HG03520 (cell line): ENCODE data around the gene ABAT.
"Not testable (repeated sequence)": the region's sequence is repeated elsewhere in the genome, so short reads cannot be mapped to it uniquely, and the experiment has no call there.

Experiments
- ATAC-seq: cut with Tn5 transposase; IDR thresholded peaks from one replicate; pipeline ENCODE4 v1.9.1; 2021; ENCODE audit warnings: mild to moderate bottlenecking, moderate library complexity; ENCODE audit not compliant: unreplicated experiment

The ABAT gene

GRCh38 chr16:8739151-8739550 lies 64.7 kb downstream of the ABAT start:
- no peak for ATAC-seq

- ATAC-seq = no peak
Measured at GRCh38 chr16:8739989-8740704, 65.7 kb downstream of the ABAT start.

- ATAC-seq = no peak
Measured at GRCh38 chr16:8740775-8741355, 66.4 kb downstream of the ABAT start.

DNA sequence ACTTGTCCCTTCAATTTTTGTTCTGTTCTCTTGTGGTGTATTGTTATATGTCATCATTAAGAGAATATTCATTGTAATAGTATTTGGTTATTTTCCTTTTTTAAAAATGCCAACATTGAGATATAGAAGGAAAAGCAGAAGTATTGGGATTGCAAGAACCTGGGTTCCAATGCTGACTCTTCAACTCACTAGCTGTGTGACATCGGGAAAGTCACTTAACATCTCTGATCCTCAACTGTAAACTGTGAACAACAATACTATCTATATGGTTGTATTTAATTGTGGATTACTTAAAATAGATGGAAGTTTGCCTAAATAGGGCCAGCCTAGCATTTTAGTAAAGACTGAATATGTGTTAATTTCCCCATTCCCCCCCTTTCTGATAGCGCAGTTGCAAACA lies 67.2 kb downstream of the ABAT start:
- no peak for ATAC-seq

- no peak for ATAC-seq
Measured at GRCh38 chr16:8742068-8742467, 67.7 kb downstream of the ABAT start.

DNA sequence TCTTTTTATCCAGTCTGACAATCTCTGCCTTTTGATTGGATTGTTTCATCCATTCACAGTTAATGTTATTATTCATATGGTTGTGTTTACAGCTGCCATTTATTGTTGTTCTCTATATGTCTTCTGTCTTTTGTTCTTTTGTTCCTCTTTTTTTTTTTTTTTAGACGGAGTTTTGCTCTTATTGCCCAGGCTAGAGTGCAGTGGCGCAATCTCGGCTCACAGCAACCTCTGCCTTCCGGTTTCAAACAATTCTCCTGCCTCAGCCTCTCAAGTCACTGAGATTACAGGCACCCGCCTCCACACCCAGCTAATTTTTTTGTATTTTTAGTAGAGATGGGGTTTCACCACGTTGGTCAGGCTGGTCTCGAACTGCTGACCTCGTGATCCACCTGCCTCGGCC lies 74.5 kb downstream of the ABAT start:
- ATAC-seq = not testable (repeated sequence)

GRCh38 chr16:8751481-8752311 lies 77.3 kb downstream of the ABAT start:
- ATAC-seq = no peak

- ATAC-seq = no peak
Measured at GRCh38 chr16:8752706-8753105, 78.3 kb downstream of the ABAT start.

GRCh38 chr16:8753416-8754054 lies 79.1 kb downstream of the ABAT start:
- no peak for ATAC-seq

GRCh38 chr16:8756755-8757154 lies 82.3 kb downstream of the ABAT start:
- no peak for ATAC-seq

GRCh38 chr16:8758022-8758421 lies 83.6 kb downstream of the ABAT start:
- no peak for ATAC-seq

DNA sequence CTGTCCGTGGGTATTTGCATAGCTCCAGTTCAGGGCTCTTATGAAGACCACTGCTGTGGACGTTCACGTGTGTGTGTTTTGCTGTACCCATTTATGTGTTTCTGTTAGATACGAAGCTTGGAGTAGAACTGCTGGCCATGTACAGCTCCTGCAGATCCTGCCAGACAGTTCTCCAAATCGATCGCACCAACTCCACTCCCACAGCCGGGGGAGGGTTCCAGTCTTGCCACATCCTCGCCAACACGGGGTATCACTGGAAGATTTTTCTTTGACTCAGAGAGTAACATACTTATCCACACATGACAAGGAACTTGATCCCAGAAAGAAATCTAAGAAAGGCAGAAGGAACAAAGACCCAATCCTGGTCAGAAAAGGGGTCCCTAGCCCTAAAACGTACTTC lies 85.6 kb downstream of the ABAT start:
- ATAC-seq = no peak

DNA sequence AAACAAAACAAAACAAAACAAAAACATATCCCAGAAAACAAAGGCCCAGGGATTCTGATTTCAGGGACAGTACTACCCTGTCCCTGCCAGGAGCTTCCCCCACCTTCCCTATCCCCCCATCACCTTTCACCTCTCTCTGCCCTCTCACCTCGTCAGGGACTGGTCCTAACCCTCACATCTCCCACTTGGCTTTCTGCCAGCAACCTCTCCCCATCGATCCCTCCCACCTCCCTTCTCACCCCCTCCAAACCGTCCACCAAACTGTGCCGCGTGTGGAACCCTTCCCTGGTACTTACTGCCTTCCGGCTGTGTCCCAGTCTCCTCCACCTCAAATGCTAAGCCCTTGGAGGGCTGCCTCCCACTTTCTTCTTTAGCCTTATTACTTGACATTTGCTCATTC lies 86.7 kb downstream of the ABAT start:
- ATAC-seq = no peak

GRCh38 chr16:8762254-8762653 lies 87.8 kb downstream of the ABAT start:
- ATAC-seq = no peak

DNA sequence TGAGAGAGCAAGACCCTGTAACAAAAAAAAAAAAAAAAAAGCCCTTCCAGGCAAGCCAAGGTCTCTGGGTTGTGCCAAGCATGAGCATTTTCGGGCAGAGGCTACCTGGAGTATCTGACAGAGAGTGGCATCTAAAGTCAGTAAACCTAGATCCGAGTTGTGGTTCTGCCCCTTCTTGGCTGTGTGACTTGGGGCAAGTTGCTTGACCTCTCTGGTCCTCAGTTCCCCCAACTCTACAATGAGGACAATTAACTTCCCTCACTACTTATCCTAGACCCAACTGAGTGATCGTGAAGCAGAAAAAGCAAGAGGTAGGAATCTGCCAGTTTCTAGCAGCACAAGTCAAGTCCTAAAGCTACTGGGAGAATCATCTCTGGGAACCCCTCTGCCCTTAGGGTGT lies 88.7 kb downstream of the ABAT start:
- ATAC-seq = no peak

GRCh38 chr16:8763899-8764298 lies 89.5 kb downstream of the ABAT start:
- no peak for ATAC-seq

DNA sequence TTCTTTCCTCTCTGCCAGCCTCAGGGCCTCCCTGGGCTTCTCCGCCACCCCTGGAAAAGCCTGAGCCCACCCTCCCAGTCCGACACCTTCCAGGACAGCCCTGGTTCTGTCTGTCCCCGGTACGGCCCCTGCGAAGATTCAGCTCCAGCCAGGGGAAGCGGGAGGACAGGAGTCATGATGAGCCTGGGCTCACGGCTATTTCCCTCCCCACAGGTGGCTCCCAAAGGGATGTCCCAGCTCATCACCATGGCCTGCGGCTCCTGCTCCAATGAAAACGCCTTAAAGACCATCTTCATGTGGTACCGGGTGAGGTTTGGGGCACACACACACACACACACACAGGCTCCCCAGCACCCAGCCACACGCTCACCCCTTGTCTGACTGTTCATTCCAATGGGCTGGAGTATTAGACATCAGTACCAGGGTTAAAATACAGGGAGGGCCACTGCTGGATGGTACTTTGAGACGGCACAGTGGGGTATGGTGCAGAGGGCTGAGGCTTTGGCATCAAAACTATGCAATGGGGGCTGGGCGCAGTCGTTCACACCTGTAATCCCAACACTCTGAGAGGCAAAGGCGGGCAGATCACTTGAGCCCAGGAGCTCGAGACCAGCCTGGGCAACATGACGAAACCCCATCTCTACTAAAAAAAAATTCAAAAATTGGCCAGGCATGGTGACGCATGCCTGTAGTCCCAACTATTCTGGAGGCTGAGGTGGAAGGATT lies 90.3 kb downstream of the ABAT start:
- no peak for ATAC-seq

GRCh38 chr16:8767176-8767575 lies 92.8 kb downstream of the ABAT start:
- ATAC-seq = no peak

- ATAC-seq = no peak
Measured at GRCh38 chr16:8768283-8768682, 93.9 kb downstream of the ABAT start.

DNA sequence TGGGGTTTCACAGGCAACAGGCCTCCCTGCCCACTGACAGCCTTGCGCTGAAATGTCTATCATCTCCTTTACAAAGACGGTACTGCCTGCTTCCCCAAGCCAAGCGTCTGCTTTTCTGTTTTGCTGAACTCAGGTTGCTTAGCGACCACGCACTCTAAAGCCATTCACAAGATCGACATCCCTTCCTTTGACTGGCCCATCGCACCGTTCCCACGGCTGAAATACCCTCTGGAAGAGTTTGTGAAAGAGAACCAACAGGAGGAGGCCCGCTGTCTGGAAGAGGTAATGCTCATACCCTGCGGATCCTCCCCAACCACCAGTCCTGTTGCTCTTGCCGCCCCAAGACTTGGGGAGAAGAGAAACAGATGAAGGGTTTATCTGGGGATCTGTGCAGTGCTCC lies 94.3 kb downstream of the ABAT start:
- ATAC-seq = no peak

GRCh38 chr16:8773537-8773936 lies 99.1 kb downstream of the ABAT start:
- no peak for ATAC-seq
